HG02938 (cell line): ENCODE data around the gene CRLF3.
"Not testable (repeated sequence)": the region's sequence is repeated elsewhere in the genome, so short reads cannot be mapped to it uniquely, and the experiment has no call there.

ENCODE experiments used
- ATAC-seq: cut with Tn5 transposase; IDR thresholded peaks from one replicate; pipeline ENCODE4 v1.9.1; 2021; ENCODE audit warnings: mild to moderate bottlenecking, moderate library complexity; ENCODE audit not compliant: unreplicated experiment

Gene CRLF3, protein sequence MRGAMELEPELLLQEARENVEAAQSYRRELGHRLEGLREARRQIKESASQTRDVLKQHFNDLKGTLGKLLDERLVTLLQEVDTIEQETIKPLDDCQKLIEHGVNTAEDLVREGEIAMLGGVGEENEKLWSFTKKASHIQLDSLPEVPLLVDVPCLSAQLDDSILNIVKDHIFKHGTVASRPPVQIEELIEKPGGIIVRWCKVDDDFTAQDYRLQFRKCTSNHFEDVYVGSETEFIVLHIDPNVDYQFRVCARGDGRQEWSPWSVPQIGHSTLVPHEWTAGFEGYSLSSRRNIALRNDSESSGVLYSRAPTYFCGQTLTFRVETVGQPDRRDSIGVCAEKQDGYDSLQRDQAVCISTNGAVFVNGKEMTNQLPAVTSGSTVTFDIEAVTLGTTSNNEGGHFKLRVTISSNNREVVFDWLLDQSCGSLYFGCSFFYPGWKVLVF

GRCh38 chr17:30824356-30825145, at the start of gene CRLF3:
Gene CRLF3, minus strand, starts transcription at chr17:30824692. Its CDS starts 41 bp downstream, at chr17:30824651.
- no peak for ATAC-seq

- no peak for ATAC-seq
Measured at GRCh38 chr17:30869005-30869404, 44.5 kb upstream of the CRLF3 start.

DNA sequence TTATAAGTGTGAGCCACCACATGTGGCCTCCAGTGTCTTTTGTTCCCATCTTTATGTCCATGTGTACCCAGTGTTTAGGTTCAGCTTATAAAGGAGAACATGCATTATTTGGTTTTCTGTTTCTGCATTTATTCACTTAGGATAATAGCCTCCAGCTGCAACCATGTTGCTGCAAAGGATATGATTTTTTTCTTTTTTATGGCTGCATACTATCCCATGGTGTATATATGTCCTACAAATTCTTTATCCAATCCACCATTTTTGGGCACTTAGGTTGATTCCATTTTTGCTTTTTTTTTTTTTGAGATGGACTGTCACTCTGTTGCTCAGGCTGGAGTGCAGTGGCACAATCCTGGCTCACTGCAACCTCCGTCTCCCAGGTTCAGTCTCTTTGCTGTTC, 40.1 kb upstream of the CRLF3 start:
- no peak for ATAC-seq

GRCh38 chr17:30858556-30859250, 34.2 kb upstream of the CRLF3 start:
- no peak for ATAC-seq

- ATAC-seq = no peak
Measured at GRCh38 chr17:30854146-30854545, 29.7 kb upstream of the CRLF3 start.

DNA sequence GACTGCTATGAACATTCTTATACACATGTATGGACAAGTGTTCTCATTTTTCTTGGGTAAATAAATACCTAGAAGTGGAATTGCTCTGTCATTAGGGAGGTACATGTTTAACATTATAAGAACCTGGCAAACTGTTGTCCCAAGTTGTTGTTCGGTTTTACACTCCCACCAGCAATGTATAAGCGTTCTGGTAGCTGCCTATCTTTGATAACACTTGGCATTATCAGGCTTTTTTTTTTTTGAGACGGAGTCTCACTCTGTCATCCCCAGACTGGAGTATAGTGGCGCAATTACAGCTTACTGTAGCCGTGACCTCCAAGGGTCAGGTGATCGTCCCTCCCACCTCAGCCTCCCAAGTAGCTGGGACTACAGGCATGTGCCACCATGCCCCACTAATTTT, 23.5 kb upstream of the CRLF3 start:
- ATAC-seq = no peak

- no peak for ATAC-seq
Measured at GRCh38 chr17:30840771-30841170, 16.3 kb upstream of the CRLF3 start.

DNA sequence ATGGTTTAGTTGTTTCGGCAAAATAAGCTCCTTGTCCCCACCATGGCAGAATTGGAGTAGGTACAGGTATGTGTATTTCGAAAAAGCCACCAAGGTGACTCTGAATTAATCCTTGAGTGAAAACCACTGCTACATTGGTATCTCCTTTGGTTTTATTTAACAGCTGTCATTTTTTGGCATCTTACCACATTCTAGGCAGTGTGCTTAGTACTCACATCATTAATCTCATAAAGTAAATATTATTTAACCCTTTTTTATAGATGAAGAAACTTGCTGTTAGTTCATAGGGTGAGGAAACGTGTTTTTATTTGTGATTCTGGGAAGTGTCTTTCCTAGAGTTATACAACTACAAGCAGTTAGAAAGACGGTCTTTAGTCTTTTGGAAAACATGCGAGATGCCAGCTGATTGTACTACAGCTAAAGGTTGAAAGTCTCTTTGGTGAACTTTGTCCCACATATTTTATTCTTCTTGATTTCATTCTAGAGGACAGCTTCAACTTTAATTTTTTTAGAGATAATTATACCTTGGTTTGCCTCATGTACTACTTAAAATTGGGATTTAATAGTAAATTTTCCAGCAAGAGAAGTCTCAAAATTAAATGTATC, 13.8 kb upstream of the CRLF3 start:
- ATAC-seq = no peak

- no peak for ATAC-seq
Measured at GRCh38 chr17:30832438-30833124, 8.1 kb upstream of the CRLF3 start.

DNA sequence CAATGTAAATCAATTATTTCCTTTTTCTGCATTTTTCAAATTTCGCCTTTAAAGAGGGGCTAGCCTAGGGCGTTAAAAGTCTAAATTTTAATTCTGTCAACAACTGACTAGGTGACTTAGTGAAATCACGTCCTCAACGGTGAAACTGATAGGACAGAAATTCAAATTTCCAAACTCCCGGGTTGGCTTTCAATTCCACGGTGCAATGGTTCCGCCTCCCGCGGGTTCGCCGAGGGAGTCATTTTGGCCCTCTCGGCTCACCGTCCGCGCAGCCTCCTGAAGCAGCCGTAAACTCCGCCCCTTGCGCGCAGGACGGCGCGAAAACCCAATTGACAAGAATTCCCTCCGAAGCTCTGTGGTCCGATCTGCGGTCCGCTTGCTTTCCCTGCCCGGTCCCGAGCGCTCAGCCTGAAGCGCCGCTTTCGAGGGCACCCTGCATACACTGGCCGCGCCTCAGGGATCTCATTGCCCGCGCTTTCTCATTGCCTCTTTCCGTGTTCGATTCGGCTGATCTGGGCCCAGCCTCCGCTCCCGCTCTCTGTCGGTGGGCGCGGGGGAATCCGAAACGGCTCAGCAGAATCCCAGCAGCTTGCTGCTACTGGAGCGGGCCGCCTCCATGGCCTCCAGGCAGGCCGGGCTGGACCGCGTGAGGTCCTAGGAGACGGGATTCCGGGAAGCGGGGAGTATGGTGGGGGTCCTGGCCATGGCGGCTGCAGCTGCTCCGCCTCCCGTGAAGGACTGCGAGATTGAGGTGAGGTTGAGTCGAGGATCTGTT, 7.4 kb upstream of the CRLF3 start, which contains the start of gene ATAD5:
ATAD5 (plus strand) TSS at position 304 of the 775 bp plus-strand sequence; CDS start at position 686, 382 bp downstream.
- peak; percentile 62 for ATAC-seq

GRCh38 chr17:30831257-30831656, 6.8 kb upstream of the CRLF3 start:
- ATAC-seq = no peak

GRCh38 chr17:30829022-30829421, 4.5 kb upstream of the CRLF3 start:
- ATAC-seq = no peak

DNA sequence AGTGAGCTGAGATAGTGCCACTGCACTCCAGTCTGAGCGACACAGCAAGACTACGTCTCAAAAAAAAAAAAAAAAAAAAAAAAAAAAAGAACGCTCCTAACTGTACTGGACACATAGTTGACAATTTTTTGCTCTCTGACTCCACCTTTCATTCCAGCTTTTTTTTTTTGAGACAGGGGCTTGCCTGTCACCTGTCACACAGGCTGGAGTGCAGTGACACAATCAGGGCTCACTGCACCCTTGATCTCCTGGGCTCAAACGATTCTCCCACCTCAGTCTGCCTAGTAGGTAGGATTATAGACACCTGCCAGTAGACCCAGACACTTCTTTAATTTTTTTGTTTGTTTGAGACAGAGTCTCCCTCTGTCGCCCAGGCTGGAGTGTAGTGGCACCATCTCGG, 2.6 kb upstream of the CRLF3 start:
- no peak for ATAC-seq

DNA sequence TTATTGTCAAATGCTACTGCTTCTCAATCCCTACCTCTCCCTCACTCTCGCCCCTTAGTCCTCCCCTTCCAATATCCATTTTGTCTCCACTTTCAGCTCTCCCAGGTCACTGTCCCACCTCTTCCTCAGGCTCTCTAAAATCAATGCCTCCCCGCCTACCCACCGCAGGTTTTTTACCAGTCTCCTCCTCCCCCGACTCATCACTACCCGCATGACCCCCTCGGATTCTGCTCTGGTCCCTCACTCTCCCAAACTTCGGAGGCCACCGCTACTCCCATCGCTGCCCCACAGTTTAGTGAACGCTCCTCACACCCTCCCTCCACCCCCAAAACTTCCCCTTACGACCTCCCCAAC, 513 bp downstream of the CRLF3 start:
- ATAC-seq = no peak

DNA sequence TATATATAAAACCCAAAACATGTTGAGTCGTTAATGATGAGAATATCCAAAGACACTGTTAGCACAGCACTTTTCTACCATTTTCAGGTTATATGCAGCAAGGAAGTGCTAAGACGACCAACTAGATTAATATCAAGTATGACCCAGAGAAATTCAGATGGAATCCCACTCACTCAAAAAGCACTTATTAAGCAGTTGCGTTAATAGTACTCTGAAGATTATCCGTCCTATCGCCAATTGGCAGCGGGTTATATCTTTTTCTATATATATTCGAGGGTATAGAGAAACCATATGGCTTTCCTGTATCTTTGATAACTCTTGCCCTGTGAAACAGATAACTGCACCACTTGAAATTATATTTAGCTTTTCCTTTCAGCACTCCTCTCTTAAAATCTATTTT, 1.1 kb downstream of the CRLF3 start:
- no peak for ATAC-seq

DNA sequence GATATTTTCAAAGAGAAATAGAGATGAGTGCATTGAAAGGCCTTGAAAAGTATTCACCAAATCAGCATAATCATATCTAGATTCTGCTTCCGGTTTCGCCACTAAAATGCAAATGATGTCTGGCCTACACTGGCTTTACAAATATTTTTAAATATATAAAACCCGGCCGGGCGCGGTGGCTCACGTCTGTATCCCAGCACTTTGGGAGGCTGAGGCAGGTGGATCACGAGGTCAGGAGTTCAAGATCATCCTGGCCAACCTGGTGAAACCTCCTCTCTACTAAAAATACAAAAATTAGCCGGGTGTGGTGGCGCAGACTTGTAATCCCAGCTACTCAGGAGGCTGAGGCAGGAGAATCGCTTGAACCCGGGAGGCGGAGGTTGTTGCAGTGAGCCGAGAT, 1.6 kb downstream of the CRLF3 start:
- ATAC-seq = not testable (repeated sequence)

DNA sequence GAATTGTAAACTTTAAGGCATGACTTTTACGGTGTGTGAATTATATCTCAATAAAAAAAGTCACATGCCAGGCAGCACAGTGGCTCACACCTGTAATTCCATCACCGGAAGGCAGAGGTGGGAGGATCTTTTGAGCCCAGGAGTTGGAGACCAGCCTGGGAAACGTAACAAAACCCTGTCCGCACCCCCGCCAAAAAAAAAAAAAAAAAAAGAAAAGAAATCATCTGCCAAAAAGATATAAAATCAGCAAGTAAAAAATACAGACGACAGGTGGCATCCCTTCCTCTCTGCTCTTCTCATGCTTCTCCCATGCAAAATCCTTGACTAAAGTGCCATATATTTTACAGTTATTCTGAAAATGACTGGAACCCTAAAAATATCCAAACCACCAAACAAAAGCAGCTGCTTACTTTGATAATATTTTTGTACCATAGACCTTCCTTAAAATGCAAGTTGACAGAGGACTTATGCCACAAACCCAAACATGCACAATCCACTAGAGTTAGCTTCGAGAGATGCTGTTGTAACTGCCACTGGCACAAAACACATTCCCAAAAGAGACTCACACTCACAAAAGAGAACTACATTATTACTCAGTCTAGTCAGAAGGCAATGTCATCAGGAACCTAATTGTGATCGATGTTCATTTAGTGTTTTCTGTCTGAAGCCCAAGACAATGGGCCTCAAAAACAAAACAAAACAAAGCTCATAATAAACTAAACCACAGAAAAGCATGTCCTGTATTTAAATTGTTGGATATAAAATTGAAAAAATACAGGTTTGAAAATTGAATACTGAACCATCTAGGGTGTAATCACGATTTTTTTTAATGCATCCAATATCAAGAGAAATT, 2.4 kb downstream of the CRLF3 start:
- no peak for ATAC-seq

GRCh38 chr17:30819971-30820705, 4.4 kb downstream of the CRLF3 start:
- no peak for ATAC-seq
